ENCODE results near the gene GLRA3.

DNA sequence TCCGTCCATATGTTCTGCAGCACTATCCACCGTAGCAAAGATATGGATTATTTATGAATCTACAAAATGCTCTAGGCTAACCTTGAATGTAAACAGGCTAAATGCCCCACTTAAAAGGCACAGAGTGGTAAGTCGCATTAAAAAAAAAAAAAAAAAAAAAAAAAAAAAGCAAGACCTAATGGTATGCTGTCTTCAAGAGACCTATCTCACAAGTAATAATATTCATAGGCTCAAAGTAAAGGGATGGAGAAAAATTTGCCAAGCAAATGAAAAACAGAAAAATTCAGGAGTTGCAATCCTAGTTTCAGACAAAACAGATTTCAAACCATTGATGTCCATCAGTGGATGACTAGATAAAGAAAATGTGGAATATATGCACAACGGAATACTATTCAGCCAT lies 139.4 kb downstream of the GLRA3 start:
- TF ChIP-seq TBP (IDR thresholded peaks at IDR 0.05; ENCODE audit: low read depth, low read length) = no peak
- TF ChIP-seq RAD21 (IDR thresholded peaks at IDR 0.05 in 1 of 2, conservative IDR thresholded peaks at IDR 0.05 in 1 of 2; ENCODE audit: low read depth in 2 of 2, low read length in 2 of 2) = no peak
- TF ChIP-seq POLR2A (IDR thresholded peaks at IDR 0.05; ENCODE audit: control extremely low read depth in 1 of 2, low read depth in 2 of 2, low read length in 2 of 2) = no peak
- no peak for TF ChIP-seq JUN (IDR thresholded peaks at IDR 0.05; ENCODE audit: low read depth, low read length)
- no peak for TF ChIP-seq KDM5A (IDR thresholded peaks at IDR 0.05; ENCODE audit: low read length)
- no peak for TF ChIP-seq EP300 (IDR thresholded peaks at IDR 0.05; ENCODE audit: borderline replicate concordance in 1 of 2, low read depth in 2 of 2, low read length in 2 of 2)

Measured in H1 (cell line).